Measurements from ENCODE around the gene PRF1.
"Not testable (repeated sequence)": the region's sequence is repeated elsewhere in the genome, so short reads cannot be mapped to it uniquely, and the experiment has no call there.

The PRF1 gene

DNA sequence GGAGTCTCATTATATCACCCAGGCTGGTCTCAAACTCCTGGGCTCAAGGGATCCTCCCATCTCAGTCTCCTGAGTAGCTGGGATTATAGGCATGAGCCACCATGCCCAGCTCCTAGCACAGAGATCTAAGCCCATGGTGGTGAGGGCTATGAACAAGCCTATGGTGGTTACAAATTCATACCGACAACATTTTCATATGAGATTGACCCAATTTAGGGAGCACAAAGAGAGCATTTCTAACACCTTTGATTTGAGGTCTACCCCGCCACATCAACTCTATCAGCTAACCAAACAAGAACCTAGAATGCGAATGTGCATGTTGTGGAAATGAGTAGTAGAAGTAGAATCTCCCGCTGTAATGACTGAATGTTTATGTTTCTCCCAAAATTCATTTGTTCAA is 14.2 kb upstream of the PRF1 start:
- no peak for DNase-seq

DNA sequence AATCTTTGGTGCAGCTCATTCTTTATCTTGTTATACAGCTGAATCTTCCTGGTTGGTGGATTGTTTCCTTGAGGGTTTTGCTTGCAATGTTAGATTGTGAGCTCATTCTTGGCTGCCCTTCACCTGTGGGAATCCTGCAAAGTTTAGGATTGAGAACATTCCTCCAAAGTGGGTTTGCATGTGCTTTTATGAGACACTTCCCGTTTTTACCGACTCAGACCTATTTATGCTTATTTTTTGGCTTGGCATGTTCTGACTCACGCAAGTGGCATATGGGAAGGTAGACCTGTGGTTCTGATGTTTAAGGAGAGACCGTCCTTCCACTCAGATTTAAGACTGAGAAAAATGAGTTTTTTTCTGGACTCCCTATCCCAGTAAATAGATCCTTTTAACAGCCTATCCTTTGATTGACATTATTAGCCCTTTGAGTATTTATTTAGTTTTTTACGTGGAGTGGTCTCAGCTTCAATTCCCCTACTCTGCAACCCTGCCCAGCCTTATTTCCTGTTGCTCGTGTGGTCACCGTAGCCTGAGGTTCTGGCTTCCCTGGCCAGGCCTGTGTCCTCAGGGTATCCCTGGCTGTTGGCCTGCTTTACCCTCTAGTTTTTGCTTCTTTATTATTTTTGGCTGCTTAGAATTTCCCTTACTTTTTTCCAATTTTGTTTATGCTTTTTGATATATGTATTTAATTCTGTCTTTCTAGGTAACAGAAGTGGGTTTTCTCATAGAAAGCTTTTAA is 13.4 kb upstream of the PRF1 start:
- no peak for DNase-seq

DNA sequence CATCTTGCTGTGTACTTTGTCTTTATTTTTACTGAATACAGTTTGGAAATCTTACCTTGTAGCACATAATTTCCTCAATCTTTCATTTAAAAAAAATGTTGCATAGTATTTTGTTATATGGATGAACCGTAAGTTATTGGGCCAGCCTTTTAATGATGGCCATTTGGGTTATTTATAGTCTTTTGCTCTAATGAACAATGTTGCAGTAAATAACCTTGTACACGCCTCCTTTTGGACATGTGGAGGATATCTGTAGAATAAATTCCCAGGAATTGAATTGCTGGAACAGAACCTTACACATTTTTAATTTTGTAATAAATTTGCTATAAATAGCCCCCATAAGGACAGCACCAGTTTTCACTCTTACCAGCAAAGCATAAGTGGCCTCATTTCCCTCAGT is 12.7 kb upstream of the PRF1 start:
- no peak for DNase-seq

DNA sequence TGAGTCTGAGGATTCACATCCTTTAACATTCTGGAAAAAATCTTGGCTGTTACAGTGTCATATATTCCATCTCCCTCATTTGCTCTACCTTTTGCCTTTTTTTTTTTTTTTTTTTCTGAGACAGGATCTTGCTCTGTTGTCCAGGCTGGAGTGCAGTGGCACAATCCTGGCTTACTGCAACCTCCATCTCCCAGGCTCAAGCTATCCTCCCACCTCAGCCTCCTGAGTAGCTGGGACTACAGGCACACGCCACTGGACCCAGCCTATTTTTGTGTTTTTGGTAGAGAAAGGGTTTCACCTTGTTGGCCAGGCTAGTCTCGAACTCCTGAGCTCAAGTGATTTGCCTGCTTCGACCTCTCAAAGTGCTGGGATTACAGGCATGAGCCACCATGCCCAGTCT is 11.8 kb upstream of the PRF1 start:
- not testable (repeated sequence) for DNase-seq

DNA sequence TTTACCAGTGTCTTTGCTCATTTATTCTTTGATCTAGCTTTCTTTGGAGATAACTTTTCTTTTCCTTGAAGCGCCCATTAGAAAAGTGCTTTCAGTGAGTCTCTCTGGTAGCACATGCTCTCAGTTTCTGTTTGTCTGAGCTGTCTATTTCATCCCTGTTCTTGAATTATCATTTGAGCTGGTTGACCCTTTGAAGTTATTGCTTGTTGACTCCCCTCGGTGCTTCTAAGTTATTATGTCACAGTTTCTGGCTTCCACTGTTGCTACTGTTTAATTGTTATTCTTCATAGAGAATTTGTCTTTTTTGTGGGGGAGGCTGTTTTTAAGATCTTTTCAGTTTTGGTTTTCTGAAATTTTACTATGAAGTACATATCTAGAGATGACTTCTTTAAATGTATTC is 11.4 kb upstream of the PRF1 start:
- DNase-seq = no peak

DNA sequence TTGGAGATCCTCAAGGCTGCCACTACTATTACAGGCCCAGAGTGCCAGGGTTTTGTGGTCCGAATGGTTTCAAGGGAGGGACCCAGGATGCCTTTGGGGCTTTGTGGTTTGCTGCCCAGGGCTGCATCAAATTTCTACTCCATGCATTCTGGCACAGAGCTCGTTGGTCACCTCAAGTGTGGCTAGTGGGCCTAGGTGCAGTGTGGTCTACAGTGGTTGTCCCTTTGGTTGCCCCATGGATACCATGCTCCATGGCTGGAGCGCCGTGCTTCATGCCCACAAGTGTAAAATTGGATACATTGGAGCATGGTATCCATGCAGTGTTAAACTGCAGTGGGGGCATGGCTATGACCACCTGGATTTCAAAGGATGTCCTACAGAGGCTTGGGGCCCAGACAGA is 5.4 kb upstream of the PRF1 start:
- DNase-seq = no peak

DNA sequence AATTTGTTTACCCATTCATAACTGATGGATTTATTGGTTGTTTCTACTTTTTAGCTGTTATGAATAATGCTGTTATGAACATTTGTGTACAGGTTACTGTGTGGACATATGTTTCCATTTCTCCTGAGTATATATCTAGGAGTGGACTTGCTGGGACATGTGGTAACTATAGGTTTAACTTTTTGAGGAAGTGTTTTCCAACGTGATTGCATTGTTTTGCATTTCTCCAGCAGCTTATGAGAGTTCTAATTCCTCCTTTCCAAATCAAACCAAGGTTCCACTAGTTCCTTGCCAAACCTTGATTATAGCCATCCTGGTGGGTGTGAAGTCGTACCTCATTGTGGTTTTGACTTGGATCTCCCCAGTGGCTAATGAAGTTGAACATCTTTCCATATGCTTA is 2.6 kb upstream of the PRF1 start:
- DNase-seq = no peak

DNA sequence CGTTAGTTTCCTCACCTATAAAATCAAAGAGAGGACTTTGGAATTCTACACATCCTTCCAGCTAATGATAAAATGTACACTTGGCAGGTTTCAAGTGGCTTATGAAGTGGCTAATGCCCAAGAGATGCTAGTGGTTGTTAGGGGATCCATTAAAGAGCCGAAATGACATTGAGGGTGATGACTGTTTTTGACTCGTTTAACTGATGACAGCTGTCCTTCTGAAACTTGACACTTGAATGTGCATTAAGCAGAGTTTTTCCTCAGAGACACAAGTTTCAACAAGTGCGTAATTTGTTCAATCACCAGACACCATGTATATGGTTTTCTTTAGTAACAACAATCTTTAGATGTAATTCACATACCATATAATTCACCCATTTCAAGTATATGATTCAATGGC is 1.6 kb upstream of the PRF1 start:
- no peak for DNase-seq

DNA sequence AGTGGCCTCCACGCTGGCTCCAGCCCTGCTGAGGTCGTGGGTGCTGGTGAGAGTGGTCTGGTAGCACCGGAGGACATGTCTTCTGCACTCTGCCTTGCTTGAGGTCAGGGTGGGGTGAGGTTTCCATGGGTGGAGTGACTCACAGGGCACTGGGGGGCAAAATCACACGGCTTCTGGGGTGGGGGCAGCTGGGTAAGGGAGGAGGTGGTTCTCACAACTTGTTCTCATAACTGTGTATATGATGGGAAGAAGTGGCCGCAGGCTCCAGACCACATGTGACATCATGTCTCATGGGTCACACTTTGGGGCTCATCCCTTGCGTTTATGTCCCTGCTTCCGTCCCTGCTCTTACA is 884 bp upstream of the PRF1 start:
- no peak for DNase-seq

DNA sequence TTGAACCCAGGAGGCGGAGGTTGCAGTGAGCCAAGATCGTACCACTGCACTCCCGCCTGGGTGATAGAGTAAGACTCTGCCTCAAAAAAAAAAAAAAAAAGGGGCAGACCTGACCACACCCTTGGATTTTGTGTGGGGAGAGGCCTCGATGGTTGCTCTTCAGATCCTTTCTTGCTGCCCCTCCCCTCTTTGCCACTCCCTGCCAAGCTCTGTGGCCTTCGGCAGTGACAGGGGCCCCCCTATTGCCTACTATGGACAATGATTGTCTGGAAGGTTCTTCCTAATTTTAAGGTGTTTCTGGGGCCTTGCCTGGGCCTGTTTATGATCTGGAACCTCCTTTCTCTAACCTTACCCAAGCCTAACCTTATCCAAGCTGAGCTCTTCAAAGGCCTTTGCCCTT is 795 bp downstream of the PRF1 start:
- DNase-seq = no peak

DNA sequence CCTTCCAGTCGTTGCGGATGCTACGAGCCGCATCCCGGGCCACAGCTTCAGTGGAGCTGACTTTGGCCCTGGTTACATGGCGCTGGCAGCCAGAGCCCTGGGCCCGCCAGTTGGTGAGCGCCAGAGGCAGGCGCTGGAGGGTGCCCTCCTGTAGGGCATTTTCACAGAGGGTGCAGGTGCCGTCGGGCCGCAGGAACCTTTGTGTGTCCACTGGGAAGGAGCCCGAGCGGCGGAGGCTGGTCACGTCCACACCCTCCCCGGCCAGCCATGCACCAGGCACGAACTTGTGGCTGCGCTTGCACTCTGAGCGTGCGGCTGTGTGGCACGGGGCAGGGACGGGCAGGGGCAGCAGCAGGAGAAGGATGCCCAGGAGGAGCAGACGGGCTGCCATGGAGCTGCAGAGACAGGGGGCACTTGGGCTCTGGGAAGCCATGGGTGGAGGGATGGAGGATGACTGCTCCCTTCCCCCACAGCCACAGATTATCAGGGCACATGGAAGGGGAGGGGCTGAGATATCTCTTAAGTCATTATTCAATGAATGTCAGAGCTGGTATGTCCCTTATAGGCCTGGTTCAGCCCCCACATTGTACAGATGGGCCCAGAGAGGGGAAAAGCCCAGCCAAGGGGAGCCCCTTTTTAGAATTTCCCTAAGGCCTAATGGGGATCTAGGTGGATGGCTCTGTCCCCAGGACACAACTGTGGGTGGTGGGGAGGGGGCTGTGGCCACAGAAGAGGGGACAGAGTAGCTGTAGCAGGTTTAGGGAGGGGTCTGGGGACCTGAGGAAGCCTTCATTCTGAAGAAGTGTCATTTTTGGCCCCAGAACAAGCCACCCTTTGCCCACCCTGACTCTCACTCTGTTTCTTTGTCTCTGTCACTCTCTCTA is 1.8 kb downstream of the PRF1 start:
- no peak for DNase-seq

DNA sequence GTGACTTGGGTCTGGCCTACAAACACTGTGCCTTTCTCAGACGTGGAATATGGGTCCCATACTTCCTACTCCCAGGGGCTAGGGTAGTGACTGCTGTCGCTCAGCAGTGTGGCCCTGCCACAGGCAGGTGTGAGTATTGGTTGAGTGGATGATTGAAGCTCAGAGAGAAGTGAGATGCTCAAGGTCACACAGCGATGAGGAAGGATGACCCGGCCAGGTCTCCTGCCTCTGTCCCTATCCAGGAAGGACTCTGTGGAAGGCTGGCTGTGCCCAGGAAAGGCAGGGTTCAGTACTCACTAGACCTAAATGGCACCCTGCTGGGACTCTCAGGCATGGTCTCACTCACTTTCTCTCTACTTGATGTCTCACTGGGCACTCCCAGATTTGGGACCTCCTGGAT is 2.8 kb downstream of the PRF1 start:
- no peak for DNase-seq

DNA sequence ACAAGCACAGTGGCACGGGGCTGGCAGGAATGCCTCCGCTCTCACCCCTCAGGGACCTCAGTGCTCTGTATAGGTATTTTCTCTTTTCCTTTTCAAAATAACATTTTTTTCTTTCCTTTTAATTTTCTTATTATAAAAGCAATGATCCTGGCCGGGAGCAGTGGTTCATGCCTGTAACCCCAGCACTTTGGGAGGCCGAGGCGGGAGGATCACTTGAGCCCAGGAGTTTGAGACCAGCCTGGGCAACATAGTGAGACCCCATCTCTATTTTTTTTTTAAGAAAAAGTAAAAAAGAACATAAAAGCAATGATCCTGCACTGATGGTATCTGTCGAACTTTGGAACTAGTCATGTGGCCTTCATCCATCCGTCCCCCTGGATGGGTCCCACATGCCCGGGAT is 3.2 kb downstream of the PRF1 start:
- DNase-seq = no peak

DNA sequence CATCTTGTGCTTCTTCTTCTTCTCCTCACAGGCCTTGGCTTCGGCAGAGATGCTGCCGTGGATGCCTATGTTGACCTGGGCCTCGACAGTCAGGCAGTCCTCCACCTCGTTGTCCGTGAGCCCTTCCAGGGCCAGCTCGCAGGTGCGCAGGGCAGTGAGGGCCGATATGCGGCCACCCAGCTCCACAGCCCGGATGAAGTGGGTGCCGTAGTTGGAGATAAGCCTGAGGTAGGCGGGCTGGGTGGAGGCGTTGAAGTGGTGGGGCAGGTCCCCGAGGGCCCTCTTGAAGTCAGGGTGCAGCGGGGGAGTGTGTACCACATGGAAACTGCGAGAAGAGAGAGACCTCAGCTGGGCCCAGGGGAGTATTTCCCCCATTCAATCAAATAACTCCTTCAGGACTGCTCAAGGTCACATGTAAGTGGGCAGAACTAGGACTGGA is 3.7 kb downstream of the PRF1 start:
- DNase-seq = no peak

DNA sequence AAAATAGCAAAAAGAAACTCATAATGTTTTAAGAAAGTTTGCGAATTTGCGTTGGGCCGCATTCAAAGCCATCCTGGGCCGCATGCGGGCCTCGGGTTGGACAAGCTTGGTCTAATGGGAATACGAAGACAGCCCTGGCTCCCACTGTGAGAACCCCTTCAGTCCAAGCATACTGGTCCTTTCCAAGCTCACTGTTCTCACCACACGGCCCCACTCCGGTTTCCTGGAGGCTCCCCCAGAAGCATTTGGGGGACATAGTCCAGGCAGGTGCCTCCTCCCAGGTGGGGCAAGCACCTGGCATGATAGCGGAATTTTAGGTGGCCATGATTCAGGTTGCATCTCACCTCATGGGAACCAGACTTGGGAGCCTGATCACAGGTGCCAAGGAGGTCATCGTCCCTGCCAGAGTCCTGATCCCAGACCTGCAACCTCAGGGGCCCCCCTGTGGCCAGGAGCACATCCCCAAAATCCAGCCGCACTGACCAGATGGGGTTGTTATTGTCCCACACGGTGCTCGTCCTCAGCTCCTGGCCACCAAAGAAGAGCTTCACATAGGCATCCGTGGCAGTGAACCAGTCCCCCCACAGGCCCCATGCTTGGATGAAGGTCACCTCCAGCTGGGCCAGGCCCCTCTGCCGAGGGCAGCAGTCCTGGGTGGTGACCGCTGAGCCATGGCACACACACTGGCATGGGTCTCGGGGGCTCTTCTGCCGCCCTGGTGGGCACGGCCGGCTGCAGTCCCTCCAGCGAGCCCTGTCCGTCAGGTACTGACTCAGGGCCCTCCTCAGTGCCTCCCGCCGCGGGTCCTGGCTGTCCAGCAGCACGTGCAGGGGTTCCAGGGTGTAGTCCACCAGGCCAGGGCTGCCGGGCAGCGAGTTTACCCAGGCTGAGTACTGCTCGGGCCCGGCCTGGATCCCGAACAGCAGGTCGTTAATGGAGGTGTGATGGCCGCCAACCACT is 4.4 kb downstream of the PRF1 start:
- no peak for DNase-seq

DNA sequence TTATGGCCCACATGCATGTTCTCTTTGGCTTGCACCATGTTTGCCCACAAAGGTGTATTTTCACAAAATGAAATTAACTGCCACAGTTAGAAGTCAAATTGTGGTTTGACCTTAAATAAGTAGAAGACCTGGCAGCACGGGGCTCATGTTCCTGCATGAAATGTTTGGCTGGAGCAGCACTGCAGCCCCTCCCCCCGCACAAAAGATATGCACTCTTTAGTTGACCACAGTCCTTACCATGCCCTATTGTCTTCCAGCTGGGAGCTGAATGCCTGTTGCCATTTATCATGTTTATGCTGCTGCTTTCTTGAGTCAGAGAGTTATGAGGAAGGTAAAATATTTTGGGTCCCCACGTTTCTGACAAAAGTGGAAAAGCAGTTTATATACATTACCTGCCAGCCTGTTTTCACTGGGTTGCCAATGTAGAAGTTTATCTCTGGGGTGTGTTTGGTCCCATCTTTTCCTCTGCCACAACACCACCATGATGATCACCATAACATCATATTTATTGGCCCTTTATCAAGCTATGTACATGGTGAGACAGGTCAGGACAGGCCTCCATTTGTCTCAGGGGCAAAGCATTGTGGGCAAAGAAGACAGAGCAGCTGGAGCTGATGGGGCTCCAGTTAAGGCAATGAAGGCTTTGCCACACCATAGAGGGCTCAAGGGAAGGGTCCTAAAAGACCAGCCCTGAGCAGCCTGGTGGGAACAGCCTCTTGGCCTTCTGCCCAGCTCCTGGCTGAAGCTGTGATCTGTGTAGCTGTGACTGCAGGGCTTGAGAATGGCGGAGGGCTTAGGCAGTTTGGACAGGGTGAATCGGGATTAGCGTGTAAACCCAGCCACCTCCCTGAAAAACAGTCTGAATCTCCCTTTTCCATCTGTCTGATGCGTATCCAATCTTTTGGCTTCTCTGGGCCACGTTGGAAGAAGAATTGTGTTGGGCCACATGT is 5.4 kb downstream of the PRF1 start:
- DNase-seq = peak; percentile 37

DNA sequence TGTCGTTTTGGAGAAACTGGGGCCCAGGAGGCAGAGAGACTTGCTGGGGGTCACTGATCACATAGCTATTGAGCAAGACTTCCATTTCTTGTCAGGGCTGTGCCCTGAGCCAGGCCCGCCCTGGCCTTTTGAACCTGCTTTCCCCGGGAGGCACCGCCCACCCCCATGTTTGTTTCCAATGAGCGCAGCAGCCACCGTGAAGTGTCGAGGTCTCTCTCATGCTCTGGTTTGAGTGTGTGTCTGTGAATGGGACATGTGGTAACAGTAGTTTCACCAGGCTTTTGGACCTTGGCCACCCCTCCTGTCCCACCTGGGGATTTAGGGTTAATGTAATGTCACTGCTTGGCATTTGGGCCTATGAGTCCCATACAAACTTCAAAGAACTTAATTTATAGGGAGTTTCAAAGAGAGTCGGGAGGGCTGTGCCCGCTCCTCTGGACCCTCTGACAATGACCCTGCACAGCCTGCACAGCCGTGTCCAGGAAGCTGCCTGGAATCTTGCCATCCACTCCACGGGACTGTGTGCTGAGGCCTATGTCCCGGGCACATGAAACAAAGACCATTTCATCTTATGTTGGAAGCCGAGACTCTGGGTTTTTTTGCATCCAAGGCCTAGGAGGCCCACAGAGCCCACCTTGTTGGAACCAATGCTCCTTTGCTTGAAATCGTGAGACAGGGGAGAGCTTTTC is 6.3 kb downstream of the PRF1 start:
- DNase-seq = no peak

DNA sequence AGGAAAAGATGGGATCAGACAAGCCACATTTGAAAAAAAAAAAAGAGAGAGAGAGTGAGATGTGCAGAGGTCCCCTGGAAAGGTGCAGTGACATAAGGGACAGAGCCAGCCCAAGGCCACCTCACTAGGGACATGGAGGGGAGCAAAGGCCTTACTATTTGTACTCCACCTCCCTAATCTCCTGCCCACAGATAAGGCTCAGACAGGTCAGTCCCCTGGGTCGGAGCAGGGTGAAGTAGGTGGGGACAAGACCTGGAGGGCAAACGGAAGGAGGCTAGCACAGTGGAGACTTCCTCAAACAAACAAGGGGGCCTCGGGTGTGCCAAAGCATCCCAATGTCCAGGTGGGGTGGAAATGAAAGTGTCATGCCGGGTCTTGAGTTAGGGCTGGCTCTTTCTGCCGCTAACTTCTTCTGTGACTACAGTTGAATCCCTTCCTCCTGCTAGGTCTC is 7.0 kb downstream of the PRF1 start:
- DNase-seq = no peak

DNA sequence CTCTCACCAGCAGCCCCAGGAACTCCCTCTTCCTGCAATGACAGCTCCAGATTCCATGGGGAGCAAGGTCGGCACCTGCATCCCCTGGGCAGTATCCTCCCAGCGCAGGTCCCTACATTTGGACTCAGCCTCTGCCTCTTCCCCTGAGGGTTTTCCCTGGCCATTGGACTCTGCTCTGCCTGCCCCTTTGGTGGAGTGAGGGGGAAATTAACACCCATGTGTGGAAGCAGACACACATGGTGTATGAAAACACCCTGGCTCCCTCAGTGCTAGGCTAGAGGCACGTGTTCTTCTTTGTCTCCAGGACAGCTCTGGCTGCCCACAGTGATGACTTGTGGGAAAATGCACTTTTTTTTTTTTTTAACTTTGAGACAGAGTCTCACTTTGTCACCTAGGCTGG is 8.4 kb downstream of the PRF1 start:
- DNase-seq = no peak

DNA sequence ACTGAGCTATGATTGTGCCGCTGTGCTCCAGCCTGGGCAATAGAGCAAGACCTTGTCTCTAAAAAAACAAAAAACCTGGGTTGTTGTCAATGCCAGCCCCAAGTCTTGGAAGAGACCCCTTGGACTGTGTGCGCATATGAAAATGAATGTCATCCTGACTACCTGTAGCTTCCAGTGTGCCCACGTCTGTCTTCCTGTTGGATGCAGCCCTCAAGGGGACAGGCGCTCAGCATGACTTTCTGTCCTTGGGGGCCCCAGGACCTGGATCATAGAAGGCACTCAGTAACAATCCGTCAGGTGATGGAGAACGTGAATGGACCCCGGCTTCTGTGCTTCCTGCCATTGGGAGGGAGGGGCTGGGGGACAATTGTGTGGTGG is 9.0 kb downstream of the PRF1 start:
- DNase-seq = no peak

DNA sequence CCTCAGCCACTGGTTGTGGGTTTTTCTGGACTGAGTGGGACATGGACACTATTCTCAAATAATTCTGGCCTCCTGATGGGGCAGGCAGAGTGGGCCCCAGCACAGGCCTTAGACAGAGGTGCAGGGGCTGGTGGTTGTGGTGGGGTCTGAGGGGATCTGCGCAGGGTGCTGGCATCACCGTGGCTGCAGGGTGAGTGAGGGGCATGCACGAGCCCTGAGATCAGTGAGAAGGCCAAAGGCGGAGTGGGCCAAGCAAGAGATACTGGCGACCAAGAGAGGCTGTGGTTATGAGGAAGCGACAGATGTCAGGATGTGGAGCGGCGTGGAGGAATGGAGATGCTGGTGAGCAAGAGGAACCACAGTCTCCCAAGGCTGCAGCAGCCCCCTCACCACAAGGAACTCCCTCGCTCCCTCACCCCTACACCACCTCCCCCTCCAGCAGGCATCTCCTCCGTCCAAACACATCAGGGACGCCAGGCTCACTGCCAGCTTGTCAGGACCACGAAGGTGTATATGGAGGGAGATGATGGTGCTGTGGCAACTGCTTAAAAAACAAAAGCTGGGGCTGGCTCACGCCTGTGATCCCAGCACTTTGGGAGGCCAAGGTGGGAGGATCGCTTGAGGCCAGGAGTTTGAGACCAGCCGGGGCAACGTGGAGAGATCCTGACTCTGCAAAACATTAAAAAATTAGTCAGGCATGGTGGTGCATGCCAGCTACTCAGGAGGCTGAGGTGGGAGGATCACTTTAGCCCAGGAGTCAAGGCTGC is 9.6 kb downstream of the PRF1 start:
- no peak for DNase-seq

Data from NCI-H1694 (cell line).